GM18873 (cell line): ENCODE results near the gene PADI2.

Experiments
- ATAC-seq: cut with Tn5 transposase; IDR thresholded peaks from one replicate; pipeline ENCODE4 v1.9.1; 2021; ENCODE audit warnings: mild to moderate bottlenecking, moderate library complexity, moderate number of reproducible peaks; ENCODE audit not compliant: unreplicated experiment, low FRiP score

The PADI2 gene

GRCh38 chr1:17028662-17029188, 90.5 kb downstream of the PADI2 start:
- no peak for ATAC-seq

- ATAC-seq: no peak
These were observed 91.4 kb downstream of the PADI2 start for GRCh38 chr1:17027900-17028299.

GRCh38 chr1:17027403-17027802, 91.8 kb downstream of the PADI2 start:
- ATAC-seq: no peak

GRCh38 chr1:17024721-17025120, 94.5 kb downstream of the PADI2 start:
- ATAC-seq: no peak

- ATAC-seq: no peak
These were observed 95.7 kb downstream of the PADI2 start for GRCh38 chr1:17023573-17023972.

GRCh38 chr1:17023102-17023501, 96.1 kb downstream of the PADI2 start:
- no peak for ATAC-seq

GRCh38 chr1:17021896-17022295, 97.4 kb downstream of the PADI2 start:
- ATAC-seq: no peak

- ATAC-seq: no peak
These were observed 98.7 kb downstream of the PADI2 start for GRCh38 chr1:17020502-17020901.

- ATAC-seq: peak; percentile 49
These were observed 100.4 kb downstream of the PADI2 start for GRCh38 chr1:17018849-17019248.

- ATAC-seq: no peak
These were observed 101.8 kb downstream of the PADI2 start for GRCh38 chr1:17017435-17017834.
